Right ventricle myocardium inferior (tissue), 1 donor: ENCODE results near the gene LMOD2. TPM values are rescaled to one million over a fixed set of nuclear protein-coding genes. Genes with fewer than 3 reads are reported as not detected.

Experiments used
- ATAC-seq: fragments of 200-7000 bp; cut with Tn5 transposase; one replicate; pipeline ENCODE4 v1.9.1; 2020; ENCODE audit warnings: mild to moderate bottlenecking, moderate library complexity
- DNase-seq: peaks from one replicate; pipeline ENCODE4 v3.0.0; 2021; ENCODE audit errors: missing footprints
- intact Hi-C: fragments of 100-400 bp; cut with DNase I; formaldehyde crosslinking; loops from one replicate; pipeline ENCODE4 v1.11.0; 2022
- total RNA-seq: library from RNA; stranded (reverse); fragmentation: NEBNext Ultra II Directional; extraction: Animal tissue kit (Norgen Biotek cat#: 25700); gene quantifications from one replicate; pipeline ENCODE4 v1.2.1, GENCODE V29; 2021
- donor health status: DM: no; HTN: yes; CAD: no; lungs with severe emphysema.

The LMOD2 gene
- total RNA-seq, 1 donor from 2014 or later: 492 TPM

DNA sequence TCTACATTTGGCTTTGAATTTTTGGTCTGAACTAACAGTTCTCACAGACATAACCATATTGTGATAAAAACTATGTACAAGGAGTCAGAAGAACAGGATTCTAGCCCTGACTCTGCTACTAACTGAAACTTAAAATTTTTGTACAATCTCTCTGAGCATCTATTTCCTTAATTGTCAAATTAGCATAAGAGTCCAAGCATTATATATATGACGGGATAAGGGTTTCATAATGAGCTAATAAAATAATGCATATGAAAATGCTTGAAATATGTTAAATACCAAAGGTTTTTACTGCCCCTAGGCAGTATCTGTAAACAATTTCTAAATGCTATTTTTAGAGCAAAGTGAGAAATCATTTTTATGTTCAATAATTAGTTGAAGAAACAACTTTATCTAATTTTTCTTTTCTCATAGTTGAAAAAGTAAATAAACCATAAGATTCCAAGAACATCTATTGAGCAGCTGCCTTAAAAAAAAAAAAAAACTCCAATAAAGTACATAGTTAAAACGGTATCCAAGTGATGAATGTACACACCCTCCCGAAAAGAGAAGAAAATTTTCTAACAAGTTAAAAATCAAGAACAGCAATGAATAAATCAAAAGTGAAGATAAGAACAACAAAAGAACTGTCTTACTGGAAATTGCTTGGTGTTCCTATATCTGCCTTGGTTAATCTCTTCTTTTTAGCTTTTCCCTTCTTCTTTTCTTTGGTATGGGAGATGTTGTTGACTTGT is 40.4 kb downstream of the LMOD2 start:
- DNase-seq (no peak), ATAC-seq (no peak)
- intact Hi-C loops: no loop called here

DNA sequence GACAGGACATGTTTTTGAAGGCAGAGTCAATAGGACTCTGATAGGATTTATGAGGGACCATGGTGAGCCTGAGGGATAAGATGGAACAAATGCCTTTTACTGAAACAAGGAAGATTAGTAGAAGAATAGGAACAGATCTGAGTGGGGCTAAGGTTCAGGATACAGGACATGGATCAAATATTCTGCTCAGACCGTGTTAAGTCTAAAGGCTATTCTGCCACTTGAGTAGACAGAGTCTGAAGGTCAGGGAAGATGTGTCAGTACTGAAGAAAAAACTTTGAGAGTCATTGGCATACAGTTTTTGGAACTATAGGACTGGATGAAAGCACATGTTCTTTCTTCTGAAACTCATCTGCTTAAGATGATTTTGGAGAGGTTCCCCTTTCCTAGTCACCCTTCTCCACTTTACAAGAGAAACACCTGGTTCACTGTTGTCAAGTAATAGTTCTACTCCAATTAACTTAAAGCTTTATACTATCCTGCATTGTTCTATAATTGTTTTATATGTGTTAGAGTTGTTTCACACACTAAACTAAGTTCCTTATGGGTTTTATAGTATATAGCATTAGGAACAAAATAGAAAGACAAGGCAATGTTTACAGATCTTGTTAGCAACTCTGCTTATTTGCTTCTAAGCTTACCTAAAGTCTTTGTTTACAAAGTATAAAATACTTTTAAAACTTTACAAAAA is 49.7 kb downstream of the LMOD2 start:
- DNase-seq (no peak), ATAC-seq (no peak)
- intact Hi-C loops: no loop called here

DNA sequence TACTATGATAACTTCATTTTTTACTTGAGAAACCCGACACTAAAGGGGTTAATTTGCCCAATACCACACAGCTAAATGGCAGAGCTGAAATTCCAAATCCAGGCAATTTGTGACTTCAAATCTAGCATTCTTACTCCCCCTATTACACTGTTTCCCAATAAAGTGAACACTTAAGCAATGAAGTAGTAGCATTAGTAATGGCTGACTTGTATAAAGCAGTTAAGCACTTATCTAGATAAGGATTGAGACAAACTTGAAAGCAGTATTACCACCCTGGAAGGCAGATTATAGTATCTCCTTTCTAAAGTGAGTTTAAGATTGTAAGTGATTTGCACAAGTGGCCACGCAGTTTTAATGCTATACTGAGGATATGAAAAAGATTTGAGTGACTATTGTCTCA is 53.9 kb downstream of the LMOD2 start:
- ATAC-seq (no peak), DNase-seq (no peak)
- intact Hi-C loops: no loop called here

DNA sequence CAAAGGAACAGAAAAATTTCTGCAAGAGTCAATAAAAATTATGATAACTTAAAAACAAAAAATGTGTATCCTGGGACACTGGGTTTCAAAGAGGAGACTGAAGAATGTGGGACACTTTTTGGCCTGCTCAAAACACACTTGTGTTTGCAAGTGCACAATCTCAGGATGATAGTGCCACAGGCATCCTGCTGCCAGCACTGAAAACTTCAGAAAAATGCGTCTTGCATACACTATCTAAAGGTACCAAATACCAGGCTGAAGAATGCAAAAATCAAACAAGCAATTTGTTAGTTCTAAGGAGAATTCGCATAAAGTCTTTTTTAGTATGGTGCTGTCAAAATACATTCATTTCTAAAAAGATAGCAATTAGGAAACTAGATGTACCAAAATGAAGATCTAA is 55.0 kb downstream of the LMOD2 start:
- ATAC-seq: no peak
- no peak for DNase-seq
- intact Hi-C loops: loop anchor here (5.0 kb wide), 1 partner anchor 37 kb away; the partner anchor contains the start of gene WASL

- intact Hi-C loops: loop anchor here (5.0 kb wide), 1 partner anchor 35 kb away; the partner anchor contains the start of gene WASL
- ATAC-seq (no peak), DNase-seq (no peak)
These were observed 56.2 kb downstream of the LMOD2 start for GRCh38 chr7:123711832-123712293.

GRCh38 chr7:123712619-123713018 is 57.0 kb downstream of the LMOD2 start:
- no peak for ATAC-seq
- DNase-seq: no peak
- intact Hi-C loops: loop anchor here (5.0 kb wide), 1 partner anchor 35 kb away; the partner anchor contains the start of gene WASL

Other genes with a start within 250 kb of the LMOD2 start
- gene IQUB, start 121.3 kb upstream of the LMOD2 start, total RNA-seq: 0.54 TPM
- 307 TPM for gene NDUFA5, start 98.0 kb upstream of the LMOD2 start, total RNA-seq
- gene ASB15, start 54.0 kb upstream of the LMOD2 start, total RNA-seq: 77.3 TPM
- 28.4 TPM for gene WASL, start 93.1 kb downstream of the LMOD2 start, total RNA-seq
- not detected for gene HYAL4, start 189.3 kb downstream of the LMOD2 start, total RNA-seq